ENCODE data around the gene GASK1B. TPM values are rescaled to one million over a fixed set of nuclear protein-coding genes. Genes with fewer than 3 reads are reported as not detected.

Gene GASK1B
- polyA plus RNA-seq, 1 experiment, result 41.7 TPM

DNA sequence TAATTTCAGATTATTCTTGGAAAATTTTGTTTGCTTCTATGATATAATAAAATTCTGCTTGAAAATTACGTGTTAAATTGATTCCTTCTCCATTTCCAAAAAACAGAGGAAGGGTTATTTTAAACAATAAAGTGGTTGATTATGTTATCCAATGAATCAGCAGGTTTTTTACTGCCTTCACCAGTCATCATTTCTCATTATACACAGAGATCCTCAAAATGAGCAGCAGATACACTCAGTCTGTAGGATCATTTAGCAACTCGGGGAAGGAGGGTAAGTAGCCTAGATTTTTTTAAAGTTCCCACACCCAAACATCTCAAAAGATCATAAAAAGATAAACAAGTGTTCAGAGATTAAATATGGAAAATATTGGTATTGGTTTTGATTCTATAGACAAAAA lies 30.6 kb upstream of the GASK1B start:
- TF ChIP-seq, protein P1, sequence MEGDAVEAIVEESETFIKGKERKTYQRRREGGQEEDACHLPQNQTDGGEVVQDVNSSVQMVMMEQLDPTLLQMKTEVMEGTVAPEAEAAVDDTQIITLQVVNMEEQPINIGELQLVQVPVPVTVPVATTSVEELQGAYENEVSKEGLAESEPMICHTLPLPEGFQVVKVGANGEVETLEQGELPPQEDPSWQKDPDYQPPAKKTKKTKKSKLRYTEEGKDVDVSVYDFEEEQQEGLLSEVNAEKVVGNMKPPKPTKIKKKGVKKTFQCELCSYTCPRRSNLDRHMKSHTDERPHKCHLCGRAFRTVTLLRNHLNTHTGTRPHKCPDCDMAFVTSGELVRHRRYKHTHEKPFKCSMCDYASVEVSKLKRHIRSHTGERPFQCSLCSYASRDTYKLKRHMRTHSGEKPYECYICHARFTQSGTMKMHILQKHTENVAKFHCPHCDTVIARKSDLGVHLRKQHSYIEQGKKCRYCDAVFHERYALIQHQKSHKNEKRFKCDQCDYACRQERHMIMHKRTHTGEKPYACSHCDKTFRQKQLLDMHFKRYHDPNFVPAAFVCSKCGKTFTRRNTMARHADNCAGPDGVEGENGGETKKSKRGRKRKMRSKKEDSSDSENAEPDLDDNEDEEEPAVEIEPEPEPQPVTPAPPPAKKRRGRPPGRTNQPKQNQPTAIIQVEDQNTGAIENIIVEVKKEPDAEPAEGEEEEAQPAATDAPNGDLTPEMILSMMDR (IDR thresholded peaks at IDR 0.05; ENCODE audit: low read depth, low read length), result no peak
- H3K27me3 ChIP-seq (ENCODE audit: control insufficient read depth, insufficient read depth, low read length), result no peaks in the 10 kb centered on the region
- ChIA-PET CTCF (no interaction called here), POLR2A (no interaction called here)
- no peak for DNase-seq (ENCODE audit: low read depth, low spot score)
- no peaks in the 10 kb centered on the region for H3K9me3 ChIP-seq (ENCODE audit: control insufficient read depth, insufficient read depth, low read length)
- no peak overlapping the region for H3K27ac ChIP-seq (ENCODE audit: low read depth, low read length)
- no peak overlapping the region for H3K4me3 ChIP-seq (ENCODE audit: low read depth, low read length)

DNA sequence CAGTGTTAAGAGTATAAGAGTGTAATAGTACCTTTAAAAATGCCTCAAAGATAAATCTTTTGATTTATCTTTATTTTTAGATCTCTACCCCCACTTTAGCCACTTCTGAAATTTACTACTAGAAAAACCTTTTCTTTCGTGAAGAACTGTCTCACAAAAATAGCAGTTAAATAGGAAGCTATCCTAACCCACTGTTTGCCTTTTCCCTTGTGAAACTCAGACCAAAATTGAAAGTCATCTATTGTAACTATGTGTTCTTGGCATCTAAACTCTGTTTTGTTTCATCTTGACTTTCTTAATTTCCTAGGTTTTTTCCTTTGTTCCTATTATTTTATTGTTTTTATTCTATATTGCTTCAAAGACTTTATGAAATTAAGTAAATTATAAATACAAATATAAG lies 29.7 kb upstream of the GASK1B start:
- no peak overlapping the region for H3K27ac ChIP-seq (ENCODE audit: low read depth, low read length)
- H3K27me3 ChIP-seq (ENCODE audit: control insufficient read depth, insufficient read depth, low read length), result no peaks in the 10 kb centered on the region
- no peak for DNase-seq (ENCODE audit: low read depth, low spot score)
- ChIA-PET CTCF (interaction anchor here (1.3 to 1.5 kb wide), 2 partner anchors 30 to 50 kb away, joined by 3 read pairs; no protein-coding TSS in a partner anchor), POLR2A (no interaction called here)
- no peak overlapping the region for H3K4me3 ChIP-seq (ENCODE audit: low read depth, low read length)
- H3K9me3 ChIP-seq (ENCODE audit: control insufficient read depth, insufficient read depth, low read length), result no peaks in the 10 kb centered on the region
- TF ChIP-seq, protein P1 (IDR thresholded peaks at IDR 0.05; ENCODE audit: low read depth, low read length), result no peak

DNA sequence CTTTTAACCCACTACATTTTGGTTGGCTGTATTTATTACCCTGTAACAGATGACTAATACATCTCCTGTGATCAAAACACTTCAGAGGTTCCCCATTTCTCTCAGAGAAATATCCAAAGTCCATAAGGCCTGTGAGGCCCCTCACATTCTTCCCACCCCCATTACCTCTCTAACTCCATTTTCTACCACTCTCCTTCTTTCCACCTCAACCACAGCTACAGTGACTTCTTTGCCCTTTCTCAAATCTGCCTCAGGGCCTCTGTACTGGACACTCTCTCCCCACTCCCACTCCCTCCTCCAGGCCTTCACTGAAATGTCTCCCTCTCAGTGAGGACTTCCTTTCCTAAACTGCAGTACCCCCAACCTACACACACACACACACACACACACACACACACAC lies 29.1 kb upstream of the GASK1B start:
- POLR2A ChIA-PET, result no interaction called here
- no peak overlapping the region for H3K27ac ChIP-seq (ENCODE audit: low read depth, low read length)
- CTCF ChIA-PET, result interaction anchor here (1.3 to 1.5 kb wide), 2 partner anchors 30 to 51 kb away, joined by 3 read pairs; no protein-coding TSS in a partner anchor
- no peaks in the 10 kb centered on the region for H3K9me3 ChIP-seq (ENCODE audit: control insufficient read depth, insufficient read depth, low read length)
- H3K4me3 ChIP-seq (ENCODE audit: low read depth, low read length), result no peak overlapping the region
- no peaks in the 10 kb centered on the region for H3K27me3 ChIP-seq (ENCODE audit: control insufficient read depth, insufficient read depth, low read length)
- TF ChIP-seq, protein P1 (IDR thresholded peaks at IDR 0.05; ENCODE audit: low read depth, low read length), result no peak
- DNase-seq (ENCODE audit: low read depth, low spot score), result no peak

DNA sequence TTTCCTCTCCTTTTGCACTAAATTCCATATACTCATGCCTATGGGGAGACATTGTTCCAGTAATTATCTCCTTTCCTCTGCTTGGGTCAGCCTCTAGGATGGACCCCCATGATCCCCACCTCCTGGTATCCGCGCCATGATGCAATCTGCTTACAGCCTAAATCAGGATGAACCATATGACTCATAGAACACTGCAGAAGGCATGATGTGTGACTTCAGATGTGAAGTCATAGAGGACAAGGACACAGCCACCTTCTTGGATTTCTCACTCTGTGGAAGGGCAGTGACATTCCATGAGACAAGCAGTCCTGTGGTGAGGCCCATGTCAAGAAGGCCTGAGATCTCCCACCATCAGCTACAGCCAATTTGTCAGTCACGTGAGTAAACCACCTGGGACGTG lies 28.5 kb upstream of the GASK1B start:
- CTCF ChIA-PET, result interaction anchor here (1.2 to 1.5 kb wide), 2 partner anchors 29 to 54 kb away, joined by 3 to 5 read pairs; no protein-coding TSS in a partner anchor

GRCh38 chr4:158200214-158200613 lies 27.4 kb upstream of the GASK1B start:
- CTCF ChIA-PET, result interaction anchor here (1.2 kb wide), 1 partner anchor 55 kb away, joined by 5 read pairs; no protein-coding TSS in a partner anchor

More for the DNA sequence above, 28.5 kb upstream of the GASK1B start:
- no peak for DNase-seq (ENCODE audit: low read depth, low spot score)
- Histone ChIP-seq H3K4me3 (ENCODE audit: low read depth, low read length) (no peak overlapping the region), H3K9me3 (ENCODE audit: control insufficient read depth, insufficient read depth, low read length) (no peaks in the 10 kb centered on the region), H3K27me3 (ENCODE audit: control insufficient read depth, insufficient read depth, low read length) (no peaks in the 10 kb centered on the region), H3K27ac (ENCODE audit: low read depth, low read length) (no peak overlapping the region)
- POLR2A ChIA-PET, result no interaction called here
- TF ChIP-seq, protein P1 (IDR thresholded peaks at IDR 0.05; ENCODE audit: low read depth, low read length), result no peak

More at GRCh38 chr4:158200214-158200613, 27.4 kb upstream of the GASK1B start:
- H3K27ac ChIP-seq (ENCODE audit: low read depth, low read length), result no peak overlapping the region
- DNase-seq (ENCODE audit: low read depth, low spot score), result no peak
- H3K9me3 ChIP-seq (ENCODE audit: control insufficient read depth, insufficient read depth, low read length), result no peaks in the 10 kb centered on the region
- H3K4me3 ChIP-seq (ENCODE audit: low read depth, low read length), result no peak overlapping the region
- TF ChIP-seq, protein P1 (IDR thresholded peaks at IDR 0.05; ENCODE audit: low read depth, low read length), result no peak
- H3K27me3 ChIP-seq (ENCODE audit: control insufficient read depth, insufficient read depth, low read length), result no peaks in the 10 kb centered on the region
- POLR2A ChIA-PET, result no interaction called here

Data from AG04450 (cell line).